A549 (cell line): ENCODE results near the gene TRIO. TPM values are rescaled to one million over a fixed set of nuclear protein-coding genes. Genes with fewer than 3 reads are reported as not detected.

Experiments
- ATAC-seq, 2 experiments: fragments of 200-7000 bp in 1 of 2; fragments of >200 bp in 1 of 2; cut with Nextera tagmentation in 1 of 2; cut with Tn5 transposase in 1 of 2; 3 replicates each; pipeline versions ENCODE4 v1.8.0 to v1.9.1; 2018 to 2020; ENCODE audit warnings: mild to moderate bottlenecking in 1 of 2, moderate library complexity in 1 of 2
- CTCF ChIA-PET: fragments of 300-600 bp; sonication (Branson Sonifier 250); formaldehyde crosslinking; extraction: SDS; loops from one replicate; lab custom pipeline; 2021; ENCODE audit warnings: antibody characterized with exemption, inconsistent platforms; lab: Yijun Ruan, JAX
- POLR2A ChIA-PET: fragments of 350-600 bp; formaldehyde crosslinking; extraction: SDS; loops from one replicate; lab custom pipeline; 2021; ENCODE audit warnings: antibody characterized with exemption, inconsistent platforms; lab: Yijun Ruan, JAX
- DNase-seq, 2 experiments: peaks; one replicate each; pipeline versions ENCODE4 v3.0.0 to v3.0.0-alpha.2; 2011 to 2016; ENCODE audit warnings: low read depth in 1 of 2, low spot score in 1 of 2
- FAIRE-seq: peaks from 2 replicates; lab custom pipeline; 2011; peaks lifted over from hg19 to GRCh38; lab: Jason Lieb, UNC
- H3K27ac ChIP-seq, 2 experiments: fragments of >200 bp; sonication (Bioruptor Twin); formaldehyde crosslinking; 3 replicates each; pipeline ENCODE4 v1.5.1; 2016 to 2017
- H3K4me1 ChIP-seq: fragments of >200 bp; sonication (Bioruptor Twin); formaldehyde crosslinking; 3 replicates; pipeline ENCODE4 v1.6.1; 2016
- H3K4me2 ChIP-seq: fragments of >200 bp; sonication (Bioruptor Twin); formaldehyde crosslinking; 3 replicates; pipeline ENCODE4 v1.6.1; 2016
- H3K4me3 ChIP-seq: fragments of >200 bp; sonication (Bioruptor Twin); formaldehyde crosslinking; 3 replicates; pipeline ENCODE4 v1.5.1; 2016
- H3K9me3 ChIP-seq: fragments of >200 bp; sonication (Bioruptor Twin); formaldehyde crosslinking; 3 replicates; pipeline ENCODE4 v1.6.1; 2016
- BCL3 ChIP-seq: fragments of >200 bp; sonication (Bioruptor Twin); formaldehyde crosslinking; IDR thresholded peaks from 3 replicates; pipeline ENCODE4 v1.6.1; 2016
- CBX8 ChIP-seq: fragments of 200-600 bp; sonication (generic); IDR thresholded peaks from 2 replicates; pipeline ENCODE4 v1.6.1; 2016
- CEBPB ChIP-seq, 2 experiments: fragments of >200 bp in 1 of 2; sonication (Bioruptor Twin) in 1 of 2; formaldehyde crosslinking in 1 of 2; IDR thresholded peaks; 2 replicates each; pipeline ENCODE4 v1.6.1; 2012 to 2016
- CHD4 ChIP-seq: fragments of 200-600 bp; sonication (generic); IDR thresholded peaks from 2 replicates; pipeline ENCODE4 v1.6.1; 2016; ENCODE audit warnings: antibody characterized with exemption, mild to moderate bottlenecking, borderline replicate concordance
- CTCF ChIP-seq: fragments of >200 bp; sonication (Bioruptor Twin); formaldehyde crosslinking; IDR thresholded peaks from 3 replicates; pipeline ENCODE4 v1.5.1; 2016
- EHF ChIP-seq: fragments of 250-450 bp; sonication (Bioruptor Pico); IDR thresholded peaks from 2 replicates; pipeline ENCODE4 v1.5.0; 2020; ENCODE audit warnings: mild to moderate bottlenecking
- EHMT2 ChIP-seq: fragments of 200-600 bp; sonication (generic); IDR thresholded peaks from 2 replicates; pipeline ENCODE4 v1.6.1; 2016; ENCODE audit warnings: antibody characterized with exemption, low read depth, mild to moderate bottlenecking, moderate library complexity
- EP300 ChIP-seq, 2 experiments: fragments of >200 bp; sonication (Bioruptor Twin); formaldehyde crosslinking; IDR thresholded peaks; 2 replicates in 1 of 2; 3 replicates in 1 of 2; pipeline ENCODE4 v1.6.1; 2016 to 2017
- FOSL2 ChIP-seq, 2 experiments: fragments of 450-650 bp in 1 of 2; fragments of >200 bp in 1 of 2; sonication (Bioruptor Twin) in 1 of 2; formaldehyde crosslinking; IDR thresholded peaks; 2 replicates each; pipeline versions ENCODE4 v1.5.0 to v1.6.1; 2016 to 2020; ENCODE audit warnings: mild to moderate bottlenecking in 1 of 2, moderate library complexity in 1 of 2
- FOXS1 ChIP-seq: fragments of 250-450 bp; sonication (Bioruptor Pico); IDR thresholded peaks from 2 replicates; pipeline ENCODE4 v1.5.0; 2020; ENCODE audit warnings: mild to moderate bottlenecking, moderate library complexity
- HOXA7 ChIP-seq: fragments of 250-450 bp; sonication (Bioruptor Pico); IDR thresholded peaks from 2 replicates; pipeline ENCODE4 v1.5.0; 2020; ENCODE audit warnings: mild to moderate bottlenecking, moderate library complexity
- HOXB5 ChIP-seq: fragments of 250-450 bp; sonication (Bioruptor Pico); IDR thresholded peaks from 2 replicates; pipeline ENCODE4 v1.5.0; 2020; ENCODE audit warnings: mild to moderate bottlenecking, moderate library complexity
- JUN ChIP-seq, 2 experiments: fragments of >200 bp; sonication (Bioruptor Twin); formaldehyde crosslinking; IDR thresholded peaks; 2 replicates in 1 of 2; 3 replicates in 1 of 2; pipeline ENCODE4 v1.6.1; 2016 to 2017
- MAZ ChIP-seq: fragments of 150-350 bp; IDR thresholded peaks from 2 replicates; pipeline ENCODE4 v1.6.1; 2014; ENCODE audit warnings: antibody characterized with exemption, low read depth, low read length, borderline replicate concordance
- MYC ChIP-seq: IDR thresholded peaks from 2 replicates; pipeline ENCODE4 v1.6.1; 2012; ENCODE audit warnings: mild to moderate bottlenecking, inconsistent platforms, low read length, improper control_type of control experiment, borderline replicate concordance
- NR3C1 ChIP-seq: fragments of >200 bp; sonication (Bioruptor Twin); formaldehyde crosslinking; IDR thresholded peaks from 3 replicates; pipeline ENCODE4 v1.6.1; 2017
- PHF8 ChIP-seq: fragments of 200-600 bp; sonication (generic); IDR thresholded peaks from 2 replicates; pipeline ENCODE4 v1.6.1; 2016; ENCODE audit warnings: low read depth, mild to moderate bottlenecking, antibody characterized with exemption, moderate library complexity, borderline replicate concordance
- POLR2A ChIP-seq: IDR thresholded peaks from 2 replicates; pipeline ENCODE4 v1.6.1; 2012; ENCODE audit warnings: mild to moderate bottlenecking, low read length
- RAD21 ChIP-seq, 2 experiments: fragments of >200 bp in 1 of 2; sonication (Bioruptor Twin) in 1 of 2; formaldehyde crosslinking in 1 of 2; IDR thresholded peaks in 1 of 2; conservative IDR thresholded peaks in 1 of 2; 2 replicates in 1 of 2; 3 replicates in 1 of 2; pipeline ENCODE4 v1.6.1; 2012 to 2018; ENCODE audit warnings: inconsistent platforms in 1 of 2
- REST ChIP-seq: fragments of 200-600 bp; sonication (generic); IDR thresholded peaks from 2 replicates; pipeline ENCODE4 v1.6.1; 2016; ENCODE audit warnings: antibody characterized with exemption, mild to moderate bottlenecking, moderate library complexity
- RNF2 ChIP-seq: fragments of 200-600 bp; sonication (generic); IDR thresholded peaks from 2 replicates; pipeline ENCODE4 v1.6.1; 2016; ENCODE audit warnings: low read depth, mild to moderate bottlenecking, antibody characterized with exemption, moderate library complexity, borderline replicate concordance
- SREBF2 ChIP-seq: fragments of 450-650 bp; IDR thresholded peaks from 2 replicates; pipeline ENCODE4 v1.6.1; 2014; ENCODE audit warnings: mild to moderate bottlenecking, moderate library complexity
- USF2 ChIP-seq: fragments of 450-650 bp; IDR thresholded peaks from 2 replicates; pipeline ENCODE4 v1.6.1; 2014; ENCODE audit warnings: antibody characterized with exemption
- ZFP36 ChIP-seq: fragments of 450-650 bp; IDR thresholded peaks from 2 replicates; pipeline ENCODE4 v1.6.1; 2014; ENCODE audit warnings: borderline replicate concordance; ENCODE audit not compliant: partially characterized antibody
- WGBS: methylation state at CpG from one replicate; pipeline ENCODE4 v1.1.6; 2017; ENCODE audit errors: missing lambda C conversion rate; 5-methylcytosine and 5-hydroxymethylcytosine counted together
- polyA plus RNA-seq, 4 experiments: library from polyadenylated mRNA; depleted of rRNA in 3 of 4; stranded (reverse); fragments of >200 nt; fragmentation: RNase III in 1 of 4; extraction: RNeasy Plus Mini Kit Qiagen cat#74134 plus additional on column Dnase treatment in 1 of 4; gene quantifications; 2 replicates in 3 of 4; 3 replicates in 1 of 4; pipeline ENCODE4 v1.2.3, GENCODE V29; 2011 to 2017

The TRIO gene
- polyA plus RNA-seq, 2 of the 4 experiments (the other 2 are of a cell fraction) = 47.5 to 79.0 TPM

GRCh38 chr5:14220642-14221041, 77.5 kb downstream of the TRIO start:
- Histone ChIP-seq H3K4me1 (peaks cover 58% of the 10 kb centered on the region), H3K27ac (peak overlapping the region in 1 of 2 experiments; percentile 20; a peak in 1 of 6 replicates), H3K4me2 (no peak overlapping the region), H3K4me3 (no peak overlapping the region), H3K9me3 (no peaks in the 10 kb centered on the region)
- WGBS = 100% methylated on average over 1 of the region's 1 CpG
- ATAC-seq (no peak), DNase-seq (no peak), FAIRE-seq (no peak)
- TF ChIP-seq MYC (no peak), FOSL2 (IDR thresholded peaks at IDR 0.05) (no peak), FOSL2 (CRISPR knock-in tag; IDR thresholded peaks at IDR 0.05) (no peak), BCL3 (no peak), MAZ (no peak), SREBF2 (no peak)
- ChIA-PET POLR2A (no interaction called here), CTCF (interaction anchor here (0.8 to 1.5 kb wide), 3 partner anchors 12 to 181 kb away, joined by 3 to 6 read pairs (median 3); no protein-coding TSS in a partner anchor)

GRCh38 chr5:14221732-14222131, 78.6 kb downstream of the TRIO start:
- CTCF ChIA-PET = interaction anchor here (1.0 to 1.5 kb wide), 4 partner anchors 10 to 182 kb away, joined by 3 to 6 read pairs (median 4); no protein-coding TSS in a partner anchor
- POLR2A ChIA-PET = no interaction called here
- H3K27ac ChIP-seq = no peak overlapping the region
- FAIRE-seq (no peak), DNase-seq (no peak)
- H3K4me2 ChIP-seq = no peak overlapping the region
- TF ChIP-seq CHD4 (no peak), EP300 (IDR thresholded peaks at IDR 0.05) (no peak), ZFP36 (no peak), CEBPB (IDR thresholded peaks at IDR 0.05) (no peak), CBX8 (no peak), PHF8 (no peak), FOXS1 (CRISPR knock-in tag) (no peak), RAD21 (conservative IDR thresholded peaks at IDR 0.05 in 1 of 2, IDR thresholded peaks at IDR 0.05 in 1 of 2) (no peak), EHF (CRISPR knock-in tag) (no peak), JUN (IDR thresholded peaks at IDR 0.05) (no peak), HOXB5 (CRISPR knock-in tag) (no peak), NR3C1 (no peak)
- TF ChIP-seq, all 56 proteins: peak for 0
- no peak for ATAC-seq
- WGBS = 84% methylated on average over 6 of the region's 6 CpGs
- Histone ChIP-seq H3K4me3 (no peak overlapping the region), H3K9me3 (no peaks in the 10 kb centered on the region), H3K4me1 (peaks cover 56% of the 10 kb centered on the region)

GRCh38 chr5:14222206-14222605, 79.1 kb downstream of the TRIO start:
- no peak overlapping the region for H3K4me2 ChIP-seq
- H3K27ac ChIP-seq = no peak overlapping the region
- TF ChIP-seq REST (no peak), EP300 (IDR thresholded peaks at IDR 0.05) (no peak), POLR2A (no peak), EHF (CRISPR knock-in tag) (no peak), NR3C1 (no peak), HOXB5 (CRISPR knock-in tag) (no peak), EHMT2 (no peak), RNF2 (no peak), USF2 (no peak), CHD4 (no peak), CTCF (no peak), HOXA7 (CRISPR knock-in tag) (no peak)
- peaks cover 56% of the 10 kb centered on the region for H3K4me1 ChIP-seq
- 87% methylated on average over 3 of the region's 3 CpGs for WGBS
- no peaks in the 10 kb centered on the region for H3K9me3 ChIP-seq
- ChIA-PET CTCF (interaction anchor here (1.0 to 1.4 kb wide), 2 partner anchors 11 to 49 kb away, joined by 3 to 4 read pairs; no protein-coding TSS in a partner anchor), POLR2A (no interaction called here)
- no peak for FAIRE-seq
- H3K4me3 ChIP-seq = no peak overlapping the region
- DNase-seq = no peak
- no peak for ATAC-seq
